RWPE2 (cell line): ENCODE data around the gene SEL1L.
A peak's percentile ranks its signal among the peaks of the same experiment; 100 is the strongest.

Source experiments
- ATAC-seq: fragments of 200-7000 bp; cut with Tn5 transposase; 3 replicates; pipeline ENCODE4 v1.9.1; 2021; ENCODE audit warnings: low read depth
- DNase-seq: peaks from one replicate; pipeline ENCODE4 v3.0.0-alpha.2; 2020; ENCODE audit warnings: low spot score
- H3K27ac ChIP-seq: fragments of 450-650 bp; 2 replicates; pipeline ENCODE4 v1.5.1; 2017; ENCODE audit warnings: mild to moderate bottlenecking; ENCODE audit not compliant: poor library complexity, severe bottlenecking
- H3K27me3 ChIP-seq: fragments of 250-450 bp; sonication (Bioruptor Pico); 2 replicates; pipeline ENCODE4 v1.5.1; 2021; ENCODE audit warnings: mild to moderate bottlenecking, moderate library complexity; ENCODE audit not compliant: insufficient read depth, poor library complexity, severe bottlenecking
- H3K36me3 ChIP-seq: fragments of 250-450 bp; sonication (Bioruptor Pico); 2 replicates; pipeline ENCODE4 v1.5.1; 2020; ENCODE audit warnings: low read depth, mild to moderate bottlenecking, moderate library complexity
- H3K4me1 ChIP-seq: fragments of 250-450 bp; sonication (Bioruptor Pico); 2 replicates; pipeline ENCODE4 v1.5.1; 2021; ENCODE audit warnings: mild to moderate bottlenecking, moderate library complexity; ENCODE audit not compliant: insufficient read depth, poor library complexity, severe bottlenecking
- H3K4me3 ChIP-seq: fragments of 250-450 bp; sonication (Bioruptor Pico); 2 replicates; pipeline ENCODE4 v1.5.1; 2021; ENCODE audit warnings: mild to moderate bottlenecking, moderate library complexity; ENCODE audit not compliant: severe bottlenecking
- H3K9me3 ChIP-seq: fragments of 250-450 bp; sonication (Bioruptor Pico); 2 replicates; pipeline ENCODE4 v1.5.1; 2021; ENCODE audit warnings: mild to moderate bottlenecking, moderate library complexity; ENCODE audit not compliant: severe bottlenecking
- CTCF ChIP-seq: fragments of 450-650 bp; IDR thresholded peaks from one replicate; pipeline ENCODE4 v1.5.1; 2017; ENCODE audit warnings: mild to moderate bottlenecking, moderate library complexity; ENCODE audit not compliant: poor library complexity, severe bottlenecking

The SEL1L gene

DNA sequence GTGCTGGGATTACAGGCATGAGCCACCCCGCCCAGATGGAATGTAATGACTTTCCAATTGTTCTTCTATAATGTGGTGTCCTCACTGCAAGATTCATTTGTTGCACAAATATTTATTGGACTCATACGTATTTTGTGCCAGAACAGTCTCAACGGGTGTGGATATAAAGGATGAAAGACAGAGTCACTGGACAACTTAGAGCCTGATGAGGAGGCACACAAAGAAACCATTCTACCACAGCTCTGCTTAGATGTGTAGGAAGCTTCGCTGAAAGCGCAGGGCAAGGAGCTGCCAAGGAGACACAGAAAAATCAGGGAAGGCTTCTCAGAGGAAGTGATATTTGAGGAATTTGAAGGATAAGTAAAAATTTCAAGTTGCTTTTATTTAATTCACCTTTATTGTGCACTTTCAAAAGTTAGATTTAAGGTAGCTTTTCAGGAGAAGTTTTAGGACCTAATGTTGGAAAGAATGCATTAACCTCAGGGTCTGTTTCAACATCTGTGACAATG, 92.0 kb downstream of the SEL1L start:
- ATAC-seq (no peak), DNase-seq (no peak)
- no peaks in the 10 kb centered on the region for H3K4me1 ChIP-seq
- no peaks in the 10 kb centered on the region for H3K27me3 ChIP-seq
- no peak for TF ChIP-seq CTCF
- no peak overlapping the region for H3K27ac ChIP-seq
- H3K9me3 ChIP-seq, result no peaks in the 10 kb centered on the region
- H3K36me3 ChIP-seq, result no peaks in the 10 kb centered on the region
- no peak overlapping the region for H3K4me3 ChIP-seq

GRCh38 chr14:81440041-81440440, 93.6 kb downstream of the SEL1L start:
- no peak overlapping the region for H3K27ac ChIP-seq
- no peaks in the 10 kb centered on the region for H3K36me3 ChIP-seq
- H3K9me3 ChIP-seq, result no peaks in the 10 kb centered on the region
- peaks cover 3% of the 10 kb centered on the region for H3K4me1 ChIP-seq
- H3K4me3 ChIP-seq, result no peak overlapping the region
- DNase-seq (no peak), ATAC-seq (no peak)
- TF ChIP-seq CTCF, result no peak
- no peaks in the 10 kb centered on the region for H3K27me3 ChIP-seq

DNA sequence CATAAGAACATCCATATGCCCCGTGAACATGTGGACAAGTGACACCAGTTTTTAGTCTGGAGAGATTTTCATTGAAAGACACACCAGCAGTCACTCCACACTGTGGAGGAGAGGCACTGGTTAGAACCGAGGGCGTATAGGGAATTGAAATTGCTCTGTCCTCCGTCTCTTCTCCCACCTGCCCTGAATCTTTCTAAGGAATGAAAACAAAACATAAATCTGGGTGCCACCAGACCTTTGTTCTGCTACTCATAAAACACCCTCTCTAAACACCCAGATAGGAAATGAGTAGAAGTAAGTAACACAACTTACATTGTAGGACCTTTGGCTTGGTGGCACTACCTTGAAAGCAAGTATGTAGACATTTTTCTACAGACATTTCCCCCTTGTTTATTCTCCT, 96.4 kb downstream of the SEL1L start:
- peaks cover 15% of the 10 kb centered on the region for H3K4me1 ChIP-seq
- no peaks in the 10 kb centered on the region for H3K9me3 ChIP-seq
- TF ChIP-seq CTCF, result no peak
- no peaks in the 10 kb centered on the region for H3K36me3 ChIP-seq
- H3K4me3 ChIP-seq, result no peak overlapping the region
- no peak for ATAC-seq
- no peak overlapping the region for H3K27ac ChIP-seq
- DNase-seq, result no peak
- H3K27me3 ChIP-seq, result no peaks in the 10 kb centered on the region

DNA sequence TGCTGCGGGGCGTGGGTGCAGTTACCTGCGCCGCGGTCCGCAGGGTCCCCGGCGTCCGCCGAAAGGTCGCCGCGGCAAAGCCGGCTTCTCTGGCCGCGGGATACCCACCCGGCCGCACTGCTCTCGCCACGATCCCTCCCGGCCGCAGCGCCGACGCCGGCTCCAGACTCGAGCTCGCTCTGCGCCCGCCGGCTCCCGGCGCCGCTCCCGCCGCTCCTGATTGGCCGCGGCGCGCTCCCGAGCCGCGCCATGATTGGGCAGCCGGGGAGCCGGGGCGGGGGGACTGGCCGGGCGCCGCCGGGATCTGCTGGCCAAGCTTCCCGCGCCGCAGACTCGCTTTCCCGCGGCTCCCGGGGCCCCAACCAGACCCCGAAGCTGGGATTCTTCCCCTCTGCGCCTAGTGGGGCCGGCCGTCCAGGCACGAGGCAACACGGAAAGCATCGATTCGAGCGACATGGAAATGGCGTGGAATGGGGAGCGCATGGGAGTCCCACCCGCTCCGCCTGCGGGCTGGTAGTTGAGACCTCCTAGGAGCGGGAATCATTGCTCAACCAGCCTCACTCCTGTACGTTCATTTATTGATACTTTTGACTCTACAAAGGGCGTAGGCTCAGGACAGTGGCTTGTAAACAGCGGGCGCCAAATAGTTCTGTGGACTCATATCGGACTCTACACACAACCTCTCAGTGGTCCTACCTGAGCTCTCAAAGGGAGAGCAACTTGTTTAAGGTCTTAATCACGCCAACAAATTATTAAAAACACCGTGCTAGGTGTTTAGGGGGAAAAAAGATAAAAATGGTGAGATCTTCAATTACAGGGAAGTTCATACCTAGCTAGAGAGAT, 97.1 kb downstream of the SEL1L start:
- H3K9me3 ChIP-seq, result no peaks in the 10 kb centered on the region
- TF ChIP-seq CTCF, result no peak
- H3K36me3 ChIP-seq, result no peaks in the 10 kb centered on the region
- H3K4me3 ChIP-seq, result peak overlapping the region; percentile 48
- peak overlapping the region; percentile 41 for H3K27ac ChIP-seq
- peak; percentile 91 for ATAC-seq
- no peaks in the 10 kb centered on the region for H3K27me3 ChIP-seq
- H3K4me1 ChIP-seq, result peaks cover 20% of the 10 kb centered on the region
- DNase-seq, result peak; percentile 84
